ENCODE measurements around the gene SOX6. TPM values are rescaled to one million over a fixed set of nuclear protein-coding genes. Genes with fewer than 3 reads are reported as not detected.

Gene SOX6
- total RNA-seq, 6 donors from 2014 or later, result 2.9 to 21.0 (median 4.9) TPM

- Histone ChIP-seq H3K36me3 (no peaks in the 10 kb centered on the region), H3K27me3 (no peaks in the 10 kb centered on the region), H3K4me3 (no peak overlapping the region), H3K4me1 (no peaks in the 10 kb centered on the region), H3K27ac (no peak overlapping the region), H3K9me3 (no peaks in the 10 kb centered on the region)
- 93 to 95% methylated on average over 8 of the region's 8 CpGs for WGBS, 2 donors
- no peak for TF ChIP-seq CTCF (IDR thresholded peaks at IDR 0.05)
- TF ChIP-seq POLR2AphosphoS5 (IDR thresholded peaks at IDR 0.05), result no peak
- no peak for TF ChIP-seq POLR2A (IDR thresholded peaks at IDR 0.05)
- TF ChIP-seq EP300 (IDR thresholded peaks at IDR 0.05), result no peak
- DNase-seq (no peak), ATAC-seq (ENCODE audit: low FRiP score in 2 of 2) (no peak)
Measured at GRCh38 chr11:16186680-16187079, 169.7 kb downstream of the SOX6 start.

- H3K9me3 ChIP-seq, result no peaks in the 10 kb centered on the region
- H3K4me3 ChIP-seq, result no peak overlapping the region
- no peaks in the 10 kb centered on the region for H3K4me1 ChIP-seq
- no peaks in the 10 kb centered on the region for H3K27me3 ChIP-seq
- no peaks in the 10 kb centered on the region for H3K36me3 ChIP-seq
- TF ChIP-seq CTCF (IDR thresholded peaks at IDR 0.05) (no peak), POLR2AphosphoS5 (IDR thresholded peaks at IDR 0.05) (no peak), POLR2A (IDR thresholded peaks at IDR 0.05) (no peak), EP300 (IDR thresholded peaks at IDR 0.05) (no peak)
- no peak overlapping the region for H3K27ac ChIP-seq
- no peak for ATAC-seq (ENCODE audit: low FRiP score in 2 of 2)
- DNase-seq, result no peak
Measured at GRCh38 chr11:16185042-16185441, 171.3 kb downstream of the SOX6 start.

DNA sequence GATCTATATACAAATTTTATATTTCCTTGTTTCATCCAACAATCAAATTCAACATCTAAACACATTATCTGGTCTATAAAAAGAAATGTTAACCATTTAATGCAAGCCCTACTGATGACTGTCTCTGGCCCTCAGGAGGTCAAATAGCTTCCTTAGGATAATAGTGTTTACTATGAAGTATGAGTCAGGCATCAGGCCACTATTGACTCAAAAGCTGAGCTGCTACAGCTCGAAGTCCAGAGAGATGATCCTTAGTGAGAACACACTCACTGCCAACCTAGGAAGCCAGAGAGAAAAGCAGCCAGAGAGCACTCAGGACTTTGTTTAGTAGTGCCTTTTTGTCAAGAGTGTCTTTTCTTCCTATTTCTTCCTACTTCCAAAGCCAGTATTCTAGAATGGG is 171.8 kb downstream of the SOX6 start:
- 32 to 40% methylated on average over 1 of the region's 1 CpG for WGBS, 2 donors
- H3K27ac ChIP-seq, result no peak overlapping the region
- TF ChIP-seq EP300 (IDR thresholded peaks at IDR 0.05) (no peak), POLR2A (IDR thresholded peaks at IDR 0.05) (no peak), POLR2AphosphoS5 (IDR thresholded peaks at IDR 0.05) (no peak), CTCF (IDR thresholded peaks at IDR 0.05) (no peak)
- ATAC-seq (ENCODE audit: low FRiP score in 2 of 2) (no peak), DNase-seq (no peak)
- H3K4me1 ChIP-seq, result no peaks in the 10 kb centered on the region
- no peaks in the 10 kb centered on the region for H3K9me3 ChIP-seq
- no peak overlapping the region for H3K4me3 ChIP-seq
- no peaks in the 10 kb centered on the region for H3K36me3 ChIP-seq
- H3K27me3 ChIP-seq, result no peaks in the 10 kb centered on the region

GRCh38 chr11:16182553-16182952 is 173.8 kb downstream of the SOX6 start:
- H3K4me3 ChIP-seq, result no peak overlapping the region
- H3K4me1 ChIP-seq, result no peaks in the 10 kb centered on the region
- DNase-seq (no peak), ATAC-seq (ENCODE audit: low FRiP score in 2 of 2) (no peak)
- no peaks in the 10 kb centered on the region for H3K27me3 ChIP-seq
- 69 to 82% methylated on average over 2 of the region's 2 CpGs for WGBS, 2 donors
- no peaks in the 10 kb centered on the region for H3K9me3 ChIP-seq
- no peaks in the 10 kb centered on the region for H3K36me3 ChIP-seq
- H3K27ac ChIP-seq, result no peak overlapping the region
- TF ChIP-seq CTCF (IDR thresholded peaks at IDR 0.05) (no peak), POLR2A (IDR thresholded peaks at IDR 0.05) (no peak), EP300 (IDR thresholded peaks at IDR 0.05) (no peak), POLR2AphosphoS5 (IDR thresholded peaks at IDR 0.05) (no peak)

DNA sequence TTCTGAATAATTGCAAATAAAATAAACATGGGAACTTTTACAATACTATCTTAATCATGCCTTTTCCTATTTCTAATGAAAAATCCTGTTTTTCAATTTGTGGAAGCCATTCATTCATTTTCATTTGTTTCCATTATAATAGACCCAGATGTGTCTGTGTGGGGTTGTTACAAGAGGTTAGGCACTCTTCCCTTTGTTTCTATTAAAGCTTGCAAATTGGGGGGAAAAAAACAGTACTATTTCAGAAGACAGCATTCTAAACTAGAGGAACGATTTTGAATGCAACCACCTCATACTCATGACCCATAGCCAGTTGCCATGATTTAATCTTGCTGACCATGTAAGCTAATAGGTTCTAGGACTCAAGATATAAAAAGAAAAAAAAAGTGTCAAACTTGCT is 175.5 kb downstream of the SOX6 start:
- ATAC-seq (ENCODE audit: low FRiP score in 2 of 2), result no peak
- Histone ChIP-seq H3K27me3 (no peaks in the 10 kb centered on the region), H3K9me3 (no peaks in the 10 kb centered on the region), H3K4me1 (no peaks in the 10 kb centered on the region), H3K27ac (no peak overlapping the region), H3K36me3 (no peaks in the 10 kb centered on the region), H3K4me3 (no peak overlapping the region)
- no peak for TF ChIP-seq CTCF (IDR thresholded peaks at IDR 0.05)
- TF ChIP-seq POLR2AphosphoS5 (IDR thresholded peaks at IDR 0.05), result no peak
- TF ChIP-seq EP300 (IDR thresholded peaks at IDR 0.05), result no peak
- TF ChIP-seq POLR2A (IDR thresholded peaks at IDR 0.05), result no peak
- no peak for DNase-seq
- 67 to 79% methylated on average over 1 of the region's 1 CpG for WGBS, 2 donors
